HepG2 (cell line): ENCODE results near the gene EHBP1. TPM values are rescaled to one million over a fixed set of nuclear protein-coding genes. Genes with fewer than 3 reads are reported as not detected.
A peak's percentile ranks its signal among the peaks of the same experiment; 100 is the strongest.

Source experiments
- ARNTL ChIP-seq: sonication (generic); formaldehyde crosslinking; IDR thresholded peaks from 2 replicates; pipeline ENCODE4 v1.4.0; 2020; ENCODE audit warnings: mild to moderate bottlenecking, missing genetic modification reagents
- DDIT3 ChIP-seq: sonication (generic); formaldehyde crosslinking; IDR thresholded peaks from 2 replicates; pipeline ENCODE4 v1.4.0; 2020; ENCODE audit warnings: mild to moderate bottlenecking, missing genetic modification reagents
- GMEB2 ChIP-seq: IDR thresholded peaks from 2 replicates; pipeline ENCODE4 v1.6.1; 2016; ENCODE audit warnings: missing biosample characterization, missing genetic modification reagents, low read depth
- HOXA9 ChIP-seq: sonication (generic); formaldehyde crosslinking; IDR thresholded peaks from 2 replicates; pipeline ENCODE4 v1.8.1; 2022; ENCODE audit warnings: missing genetic modification reagents, mild to moderate bottlenecking, moderate library complexity, borderline replicate concordance
- NFYC ChIP-seq: IDR thresholded peaks from 2 replicates; pipeline ENCODE4 v1.6.1; 2016; ENCODE audit warnings: missing genetic modification reagents, missing compliant biosample characterization
- SNAPC4 ChIP-seq: sonication (generic); formaldehyde crosslinking; IDR thresholded peaks from 2 replicates; pipeline ENCODE4 v1.4.0; 2020; ENCODE audit warnings: mild to moderate bottlenecking, missing genetic modification reagents
- STAT5B ChIP-seq: sonication (generic); formaldehyde crosslinking; IDR thresholded peaks from 2 replicates; pipeline ENCODE4 v1.4.0; 2020; ENCODE audit warnings: missing genetic modification reagents
- THAP11 ChIP-seq: IDR thresholded peaks from 2 replicates; pipeline ENCODE4 v1.6.1; 2016; ENCODE audit warnings: missing biosample characterization, missing genetic modification reagents
- WIZ ChIP-seq: sonication (generic); formaldehyde crosslinking; IDR thresholded peaks from 2 replicates; pipeline ENCODE4 v1.5.1; 2020; ENCODE audit warnings: mild to moderate bottlenecking, missing genetic modification reagents
- ZBTB37 ChIP-seq: sonication (generic); formaldehyde crosslinking; IDR thresholded peaks from 2 replicates; pipeline ENCODE4 v1.4.0; 2020; ENCODE audit warnings: mild to moderate bottlenecking, missing genetic modification reagents
- ZBTB4 ChIP-seq: sonication (generic); formaldehyde crosslinking; IDR thresholded peaks from 2 replicates; pipeline ENCODE4 v1.4.0; 2020; ENCODE audit warnings: missing genetic modification reagents, mild to moderate bottlenecking, borderline replicate concordance
- ZNF10 ChIP-seq: sonication (generic); formaldehyde crosslinking; IDR thresholded peaks from 2 replicates; pipeline ENCODE4 v1.4.0; 2020; ENCODE audit warnings: mild to moderate bottlenecking, low read depth, missing genetic modification reagents, borderline replicate concordance
- ZNF274 ChIP-seq: sonication (generic); formaldehyde crosslinking; IDR thresholded peaks from 2 replicates; pipeline ENCODE4 v1.5.1; 2020; ENCODE audit warnings: mild to moderate bottlenecking, missing genetic modification reagents
- ZNF432 ChIP-seq: sonication (generic); formaldehyde crosslinking; IDR thresholded peaks from 2 replicates; pipeline ENCODE4 v1.5.0; 2020; ENCODE audit warnings: missing genetic modification reagents, mild to moderate bottlenecking, borderline replicate concordance
- ZNF660 ChIP-seq: sonication (generic); formaldehyde crosslinking; IDR thresholded peaks from 2 replicates; pipeline ENCODE4 v1.5.1; 2020; ENCODE audit warnings: mild to moderate bottlenecking, low read depth, missing genetic modification reagents, borderline replicate concordance
- polyA plus RNA-seq, 8 experiments: library from polyadenylated mRNA; depleted of rRNA in 3 of 8; stranded (reverse) in 7 of 8; unstranded in 1 of 8; fragments of >200 nt; fragmentation: Illumina TruSeq in 4 of 8; extraction: Trizol in 4 of 8; gene quantifications; 2 replicates each; pipeline versions ENCODE4 v1.2.1 to v1.2.3, GENCODE V29; 2011 to 2016; ENCODE audit warnings: low read depth in 4 of 8, missing spikeins in 1 of 8, mixed read lengths in 1 of 8; ENCODE audit not compliant: insufficient read depth in 1 of 8
- total RNA-seq, 5 experiments: library from RNA; depleted of rRNA; stranded (reverse); fragments of >200 nt; fragmentation: Illumina TruSeq; extraction: Trizol; gene quantifications; 2 replicates each; pipeline ENCODE4 v1.2.3, GENCODE V29; 2016; ENCODE audit warnings: low read depth in 1 of 5

The EHBP1 gene
- total and polyA plus RNA-seq, 2 of the 13 experiments (the other 11 are each of a cell fraction or from before 2014, with no cell fraction given) = 93.5 to 146 TPM

DNA sequence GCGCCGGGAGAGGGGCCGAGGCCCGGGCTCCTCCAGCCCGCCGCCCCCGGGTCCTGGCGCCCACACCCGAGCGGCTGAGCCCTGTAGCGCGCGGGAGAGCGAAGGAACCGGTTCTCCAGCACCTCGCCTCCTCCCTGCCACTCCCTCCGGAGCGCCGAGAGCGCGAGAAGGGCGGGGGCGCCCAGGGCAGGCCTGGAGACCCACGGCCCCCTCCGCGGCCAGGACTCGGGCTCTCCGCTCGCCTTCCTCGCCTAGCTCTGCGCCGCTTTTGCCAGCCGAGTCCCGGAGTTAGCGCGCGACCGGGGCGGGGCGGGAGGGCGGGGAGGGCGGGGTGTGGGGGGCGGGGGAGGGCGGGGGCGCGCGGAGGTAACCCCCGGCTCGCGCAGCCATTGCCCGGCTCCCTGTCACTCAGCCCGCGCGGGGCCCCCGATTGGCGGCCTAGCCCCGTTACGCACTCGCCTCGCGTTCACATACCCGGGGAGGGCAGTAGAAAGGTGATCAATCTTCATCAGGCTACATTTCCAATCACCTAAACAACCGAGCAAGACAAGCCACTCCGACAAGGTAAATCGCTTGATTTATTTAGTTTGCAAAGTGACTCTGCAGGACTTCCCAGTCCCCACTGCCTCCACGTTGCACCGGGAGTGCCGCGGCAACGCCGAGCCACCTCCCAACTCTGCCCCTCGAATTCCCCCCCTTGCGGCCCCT, 345.0 kb downstream of the EHBP1 start, which contains the start of gene OTX1 (continued):
- 0 out of 2 replicates have a peak, but pooled peaks have one; percentile 42 for TF ChIP-seq ZBTB4 (CRISPR knock-in tag)
- no peak for TF ChIP-seq SNAPC4
- TF ChIP-seq ZNF432 (CRISPR knock-in tag) = no peak
- no peak for TF ChIP-seq ARNTL (CRISPR knock-in tag)
- TF ChIP-seq ZNF274 (CRISPR knock-in tag) = peak; percentile 81; the same call in 1 of the 2 replicates
- TF ChIP-seq STAT5B = no peak
- no peak for TF ChIP-seq ZNF10 (CRISPR knock-in tag)
- no peak; the same call in 1 of the 2 replicates for TF ChIP-seq HOXA9 (CRISPR knock-in tag)
- TF ChIP-seq THAP11 (CRISPR knock-in tag) = peak; percentile 56; the same call in 1 of the 2 replicates
- no peak for TF ChIP-seq WIZ (CRISPR knock-in tag)
- TF ChIP-seq DDIT3 (CRISPR knock-in tag) = no peak
- TF ChIP-seq ZBTB37 (CRISPR knock-in tag) = no peak; the same call in 1 of the 2 replicates
- no peak for TF ChIP-seq ZNF660 (CRISPR knock-in tag)
- TF ChIP-seq GMEB2 (CRISPR knock-in tag) = peak; percentile 55
- peak; percentile 88 for TF ChIP-seq NFYC (CRISPR knock-in tag)
